Coronary artery (tissue), 2 donors: ENCODE results near the gene DMRTB1.

Experiments
- DNase-seq: peaks from one replicate; pipeline ENCODE4 v3.0.0-alpha.2; 2017; ENCODE audit warnings: low spot score
- H3K27ac ChIP-seq, 2 donors: fragments of 200-600 bp; sonication (generic); one replicate each; pipeline ENCODE4 v1.5.1; 2016 to 2019
- H3K4me3 ChIP-seq: fragments of 200-600 bp; sonication (generic); 2 replicates; pipeline ENCODE4 v1.5.1; 2016; ENCODE audit warnings: mild to moderate bottlenecking, moderate library complexity
- CTCF ChIP-seq: fragments of 200-600 bp; sonication (generic); IDR thresholded peaks from one replicate; pipeline ENCODE4 v1.5.1; 2019; ENCODE audit warnings: antibody characterized with exemption

DMRTB1 gene

GRCh38 chr1:53516181-53516580, 57.0 kb downstream of the DMRTB1 start:
- no peak for TF ChIP-seq CTCF
- DNase-seq: no peak
- no peak overlapping the region for H3K4me3 ChIP-seq
- no peak overlapping the region for H3K27ac ChIP-seq
